Right lobe of liver (tissue), 6 donors: ENCODE measurements around the gene UNC119B. TPM values are rescaled to one million over a fixed set of nuclear protein-coding genes. Genes with fewer than 3 reads are reported as not detected.
A peak's percentile ranks its signal among the peaks of the same experiment; 100 is the strongest.

Source experiments
- ATAC-seq, 4 donors: fragments of 200-7000 bp; cut with Tn5 transposase; one replicate each; pipeline ENCODE4 v1.9.1; 2020; ENCODE audit warnings: mild to moderate bottlenecking in 4 of 4, moderate library complexity in 4 of 4
- DNase-seq, 3 donors: peaks; one replicate each; pipeline ENCODE4 v3.0.0-alpha.2; 2020
- H3K27ac ChIP-seq, 3 donors: fragments of 200-600 bp; one replicate each; pipeline ENCODE4 v1.8.0; 2022
- H3K27me3 ChIP-seq, 2 donors: fragments of 200-600 bp; one replicate each; pipeline ENCODE4 v1.8.0; 2022
- H3K36me3 ChIP-seq, 4 donors: fragments of 200-600 bp; sonication (generic) in 1 of 4; one replicate each; pipeline versions ENCODE4 v1.5.1 to v1.8.0; 2017 to 2022; ENCODE audit warnings: control low read depth in 1 of 4
- H3K4me1 ChIP-seq, 4 donors: fragments of 200-600 bp; sonication (generic) in 1 of 4; one replicate each; pipeline versions ENCODE4 v1.5.1 to v1.8.0; 2017 to 2022; ENCODE audit warnings: control low read depth in 1 of 4
- H3K4me3 ChIP-seq, 3 donors: fragments of 200-600 bp; one replicate each; pipeline ENCODE4 v1.8.0; 2022
- H3K9me3 ChIP-seq, 4 donors: fragments of 200-600 bp; sonication (generic) in 1 of 4; one replicate each; pipeline versions ENCODE4 v1.5.1 to v1.8.0; 2017 to 2022; ENCODE audit warnings: control low read depth in 1 of 4
- POLR2A ChIP-seq: fragments of 450-650 bp; IDR thresholded peaks from one replicate; pipeline ENCODE4 v1.6.1; 2017; ENCODE audit warnings: antibody characterized with exemption, mild to moderate bottlenecking
- WGBS: methylation state at CpG from one replicate; pipeline ENCODE4 v1.1.6; 2018; ENCODE audit warnings: low coverage, low lambda C conversion rate; ENCODE audit not compliant: insufficient coverage; ENCODE audit errors: missing lambda C conversion rate; 5-methylcytosine and 5-hydroxymethylcytosine counted together
- intact Hi-C, 2 donors: fragments of 100-400 bp; cut with DNase I; formaldehyde crosslinking; loops; one replicate each; pipeline versions ENCODE4 v1.11.2 to v1.14.1; 2022
- total RNA-seq, 6 experiments: library from RNA; depleted of rRNA in 2 of 6; stranded (reverse); fragments of >200 nt in 2 of 6; fragmentation: NEBNext Ultra II Directional in 3 of 6; extraction: Animal tissue kit (Norgen Biotek cat#: 25700) in 3 of 6; gene quantifications; one replicate each; pipeline versions ENCODE4 v1.1.0 to v1.2.4, GENCODE V29; 2016 to 2023
- TF ChIP-seq, protein P1 (sequence below), 4 donors: fragments of 200-600 bp in 3 of 4; fragments of 450-650 bp in 1 of 4; IDR thresholded peaks; one replicate each; pipeline versions ENCODE4 v1.5.1 to v1.8.0; 2016 to 2022; ENCODE audit warnings: antibody characterized with exemption in 4 of 4, mild to moderate bottlenecking in 2 of 4
- donor health status: DM: no; HTN: yes; CAD: no.
- donor health status: DM: no; HTN: no; CAD: no.
- donor health status: DM: no; HTN: no; CAD: no.
- donor health status: DM: no; HTN: yes; CAD: no.
- donor health status: DM: no; HTN: yes; CAD: no.

Gene UNC119B
- total RNA-seq, 6 experiments from 2014 or later: 4.7 to 10.2 (median 6.6) TPM

DNA sequence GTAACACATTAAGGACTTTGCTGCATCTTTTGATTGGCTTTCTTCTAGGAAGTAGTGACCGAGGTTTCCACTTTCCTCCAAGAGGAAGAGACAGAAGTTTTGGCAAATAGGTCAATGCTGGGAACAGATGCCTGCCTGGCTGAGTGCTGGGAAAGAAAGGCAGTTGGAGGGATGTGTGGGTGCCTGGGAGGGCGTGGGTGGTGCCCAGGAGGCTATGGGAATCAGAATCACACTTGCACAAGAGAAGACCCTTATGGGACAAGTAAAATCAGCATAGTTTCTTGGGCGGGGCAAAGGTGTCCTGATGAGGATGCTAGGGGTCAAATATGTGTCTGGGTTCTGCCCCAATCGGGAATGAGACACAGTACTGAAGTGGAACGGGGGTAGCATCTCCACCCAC lies 14.5 kb downstream of the UNC119B start:
- WGBS: 73% methylated on average over 4 of the region's 5 CpGs
- TF ChIP-seq POLR2A: no peak
- TF ChIP-seq, protein P1, sequence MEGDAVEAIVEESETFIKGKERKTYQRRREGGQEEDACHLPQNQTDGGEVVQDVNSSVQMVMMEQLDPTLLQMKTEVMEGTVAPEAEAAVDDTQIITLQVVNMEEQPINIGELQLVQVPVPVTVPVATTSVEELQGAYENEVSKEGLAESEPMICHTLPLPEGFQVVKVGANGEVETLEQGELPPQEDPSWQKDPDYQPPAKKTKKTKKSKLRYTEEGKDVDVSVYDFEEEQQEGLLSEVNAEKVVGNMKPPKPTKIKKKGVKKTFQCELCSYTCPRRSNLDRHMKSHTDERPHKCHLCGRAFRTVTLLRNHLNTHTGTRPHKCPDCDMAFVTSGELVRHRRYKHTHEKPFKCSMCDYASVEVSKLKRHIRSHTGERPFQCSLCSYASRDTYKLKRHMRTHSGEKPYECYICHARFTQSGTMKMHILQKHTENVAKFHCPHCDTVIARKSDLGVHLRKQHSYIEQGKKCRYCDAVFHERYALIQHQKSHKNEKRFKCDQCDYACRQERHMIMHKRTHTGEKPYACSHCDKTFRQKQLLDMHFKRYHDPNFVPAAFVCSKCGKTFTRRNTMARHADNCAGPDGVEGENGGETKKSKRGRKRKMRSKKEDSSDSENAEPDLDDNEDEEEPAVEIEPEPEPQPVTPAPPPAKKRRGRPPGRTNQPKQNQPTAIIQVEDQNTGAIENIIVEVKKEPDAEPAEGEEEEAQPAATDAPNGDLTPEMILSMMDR (IDR thresholded peaks at IDR 0.05): no peak
- H3K27ac ChIP-seq: peak overlapping the region in 1 of 3 donors; percentile 90
- H3K36me3 ChIP-seq: peaks cover 0 to 11% (median under 1%) of the 10 kb centered on the region in 4 donors
- no peaks in the 10 kb centered on the region for H3K27me3 ChIP-seq
- intact Hi-C loops: no loop called here
- DNase-seq: no peak
- H3K9me3 ChIP-seq: no peaks in the 10 kb centered on the region
- peaks cover 0 to 68% (median 10%) of the 10 kb centered on the region in 4 donors for H3K4me1 ChIP-seq
- ATAC-seq: no peak
- no peak overlapping the region for H3K4me3 ChIP-seq

DNA sequence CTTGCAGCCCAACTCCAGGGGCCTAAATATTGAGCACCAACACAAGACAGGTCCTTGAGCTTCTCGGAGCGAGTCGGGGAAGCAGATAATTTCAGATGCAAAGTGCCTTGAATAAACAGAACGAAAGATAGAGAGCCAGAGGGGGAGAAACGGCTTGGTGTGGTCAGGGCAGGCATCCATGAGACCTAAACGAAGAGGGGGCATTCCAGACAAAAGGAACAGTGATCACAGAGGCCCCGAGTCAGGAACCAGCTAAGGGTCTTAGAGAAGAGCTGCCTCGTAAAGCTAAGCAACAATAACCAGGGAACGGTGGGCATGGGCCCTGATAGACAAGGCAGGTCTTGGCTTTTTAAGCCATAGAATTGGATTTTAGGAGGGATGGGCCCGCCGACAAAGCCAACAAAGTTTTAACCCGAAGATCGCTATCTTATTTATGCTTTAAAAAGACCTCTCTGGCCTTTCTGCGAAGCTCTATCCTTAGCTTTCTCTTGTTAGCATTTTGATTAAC lies 14.9 kb downstream of the UNC119B start:
- TF ChIP-seq POLR2A: no peak
- TF ChIP-seq, protein P1 (IDR thresholded peaks at IDR 0.05): no peak
- peaks cover 0 to 63% (median 7%) of the 10 kb centered on the region in 4 donors for H3K4me1 ChIP-seq
- 52% methylated on average over 12 of the region's 14 CpGs for WGBS
- peak overlapping the region; percentile 84 to 93 (median 87) for H3K4me3 ChIP-seq
- DNase-seq: no peak
- no peaks in the 10 kb centered on the region for H3K27me3 ChIP-seq
- intact Hi-C loops: no loop called here
- ATAC-seq: no peak
- no peaks in the 10 kb centered on the region for H3K9me3 ChIP-seq
- peak overlapping the region in 2 of 3 donors; percentile 74 to 90 for H3K27ac ChIP-seq
- H3K36me3 ChIP-seq: peaks cover 0 to 16% (median under 1%) of the 10 kb centered on the region in 4 donors

DNA sequence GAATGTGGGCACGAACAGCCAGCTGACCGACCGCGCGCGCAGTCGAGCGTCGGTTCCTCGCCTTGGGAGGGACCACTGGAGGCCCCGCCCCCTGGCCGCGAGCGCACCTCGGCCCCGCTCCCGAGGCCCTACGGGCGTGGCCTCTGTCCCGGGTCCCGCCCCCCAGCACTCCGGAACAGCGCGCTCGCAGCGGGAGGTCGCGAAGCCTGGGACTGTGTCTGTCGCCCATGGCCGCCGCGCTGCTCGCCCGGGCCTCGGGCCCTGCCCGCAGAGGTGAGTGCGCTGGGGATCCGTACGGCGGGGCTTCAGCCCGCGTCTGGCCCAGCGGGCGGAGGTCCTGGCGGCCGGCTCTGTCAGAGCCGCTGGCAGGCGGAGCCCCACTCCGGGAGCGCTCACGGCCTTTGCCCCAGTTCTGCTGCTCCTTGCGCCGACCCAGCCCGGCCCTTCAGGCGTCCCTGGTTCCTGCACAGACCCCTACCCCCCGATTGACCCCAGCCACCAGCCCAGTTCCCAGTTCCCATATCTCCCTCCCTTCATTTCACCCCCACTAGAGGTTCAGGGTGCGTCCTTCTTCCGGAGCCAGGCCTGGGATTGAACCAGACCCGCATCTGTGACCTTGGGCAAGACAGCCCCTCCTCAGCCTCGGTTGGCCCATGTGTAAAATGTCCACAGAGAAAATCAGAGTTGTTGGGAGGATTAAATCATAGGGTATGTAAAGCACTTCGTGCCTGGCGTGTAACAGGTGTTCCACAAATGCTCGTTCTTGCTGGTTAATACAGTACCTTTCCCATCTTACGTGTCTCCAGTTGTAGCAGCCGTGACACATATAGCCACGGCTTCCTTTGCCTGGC lies 15.6 kb downstream of the UNC119B start, which contains the start of gene ACADS:
ACADS (plus strand) TSS at position 168 of the 851 bp plus-strand sequence; CDS start at position 228, 60 bp downstream.
- peaks cover 0 to 56% (median 5%) of the 10 kb centered on the region in 4 donors for H3K4me1 ChIP-seq

DNA sequence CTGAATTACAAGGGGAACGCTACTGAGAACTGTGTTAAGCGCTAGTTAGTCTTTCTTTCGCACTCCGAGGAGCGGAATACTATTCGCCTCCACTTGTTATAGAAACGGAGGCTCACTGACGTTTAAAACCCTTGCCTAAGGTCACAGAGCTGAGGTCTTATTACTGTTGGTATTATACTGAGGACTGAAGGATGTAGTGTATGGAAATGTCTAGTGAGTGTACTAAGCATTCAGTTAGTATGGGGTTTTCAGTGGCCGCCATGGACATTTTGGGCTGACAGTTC lies 16.2 kb downstream of the UNC119B start:
- no peak for ATAC-seq
- peak overlapping the region; percentile 84 to 93 (median 87) for H3K4me3 ChIP-seq
- H3K4me1 ChIP-seq: peaks cover 0 to 50% (median 5%) of the 10 kb centered on the region in 4 donors
- H3K27ac ChIP-seq: peak overlapping the region; percentile 74 to 90 (median 74)
- WGBS: 26% methylated on average over 9 of the region's 9 CpGs
- no peaks in the 10 kb centered on the region for H3K27me3 ChIP-seq
- intact Hi-C loops: no loop called here
- no peak for DNase-seq
- peaks cover 0 to 21% (median under 1%) of the 10 kb centered on the region in 4 donors for H3K36me3 ChIP-seq
- H3K9me3 ChIP-seq: no peaks in the 10 kb centered on the region
- TF ChIP-seq POLR2A: no peak
- TF ChIP-seq, protein P1 (IDR thresholded peaks at IDR 0.05): no peak

More for the DNA sequence above, 15.6 kb downstream of the UNC119B start, which contains the start of gene ACADS:
- TF ChIP-seq, protein P1 (IDR thresholded peaks at IDR 0.05): no peak
- TF ChIP-seq POLR2A: peak; percentile 69
- intact Hi-C loops: no loop called here
- H3K27me3 ChIP-seq: no peaks in the 10 kb centered on the region
- peak within 1 kb of the TSS; percentile 84 to 93 (median 87) for H3K4me3 ChIP-seq
- no peaks in the 10 kb centered on the region for H3K9me3 ChIP-seq
- peak; percentile 95 for DNase-seq
- under 1% methylated on average over 25 of the region's 66 CpGs for WGBS
- H3K36me3 ChIP-seq: peaks cover 0 to 21% (median under 1%) of the 10 kb centered on the region in 4 donors
- peak within 1 kb of the TSS; percentile 74 to 90 (median 74) for H3K27ac ChIP-seq
- ATAC-seq: peak; percentile 90 to 99 (median 96)
